ENCODE data around the gene NAT16. TPM values are rescaled to one million over a fixed set of nuclear protein-coding genes. Genes with fewer than 3 reads are reported as not detected.

The NAT16 gene
- total and polyA plus RNA-seq, 10 of the 15 experiments (the other 5 are each of a cell fraction or from before 2014, with no cell fraction given), result not detected

DNA sequence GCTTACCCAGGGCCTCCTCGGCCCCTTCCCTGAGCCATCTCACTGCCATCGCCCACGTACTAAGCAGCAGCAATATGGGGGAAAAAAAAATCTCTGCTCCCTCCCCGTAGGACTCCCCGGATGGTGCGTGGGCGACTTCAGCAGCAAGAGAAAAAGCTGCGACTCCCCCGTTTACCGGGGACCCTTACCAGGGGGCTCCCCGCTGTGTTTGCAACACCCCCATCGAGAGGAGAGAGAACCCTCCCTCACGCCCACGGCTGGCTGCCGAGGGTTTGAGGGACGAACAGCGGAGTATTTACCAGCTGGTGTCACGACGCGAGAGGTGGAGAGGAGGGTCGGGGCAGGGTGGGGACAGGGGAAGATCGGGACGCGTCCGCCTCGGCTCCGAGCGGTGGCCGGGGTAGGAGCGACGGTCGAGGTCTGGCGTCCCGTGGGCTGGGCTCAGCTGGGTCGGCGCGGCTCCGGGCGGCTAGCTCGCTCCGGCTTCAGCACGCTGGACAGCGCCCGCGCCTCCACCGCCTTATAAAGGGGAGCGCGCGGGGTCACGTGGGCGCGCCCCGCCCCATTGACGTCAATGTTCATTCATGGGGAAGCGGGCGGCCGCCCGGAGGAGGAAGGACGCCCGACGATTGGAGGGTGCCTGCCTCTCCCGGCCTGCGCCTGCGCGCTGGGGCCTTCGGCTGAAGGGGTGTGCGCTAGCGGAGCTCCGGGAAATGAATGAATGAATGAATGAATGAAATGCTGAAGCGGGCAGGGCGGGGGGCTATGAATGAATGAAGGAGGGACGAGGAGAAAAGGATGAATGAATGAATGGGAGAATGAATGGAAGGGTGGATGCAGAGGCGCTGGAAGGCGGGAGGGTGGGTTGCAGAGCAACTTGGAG lies 14.8 kb downstream of the NAT16 start, which contains the start of gene VGF (continued):
- TF ChIP-seq, protein P1, sequence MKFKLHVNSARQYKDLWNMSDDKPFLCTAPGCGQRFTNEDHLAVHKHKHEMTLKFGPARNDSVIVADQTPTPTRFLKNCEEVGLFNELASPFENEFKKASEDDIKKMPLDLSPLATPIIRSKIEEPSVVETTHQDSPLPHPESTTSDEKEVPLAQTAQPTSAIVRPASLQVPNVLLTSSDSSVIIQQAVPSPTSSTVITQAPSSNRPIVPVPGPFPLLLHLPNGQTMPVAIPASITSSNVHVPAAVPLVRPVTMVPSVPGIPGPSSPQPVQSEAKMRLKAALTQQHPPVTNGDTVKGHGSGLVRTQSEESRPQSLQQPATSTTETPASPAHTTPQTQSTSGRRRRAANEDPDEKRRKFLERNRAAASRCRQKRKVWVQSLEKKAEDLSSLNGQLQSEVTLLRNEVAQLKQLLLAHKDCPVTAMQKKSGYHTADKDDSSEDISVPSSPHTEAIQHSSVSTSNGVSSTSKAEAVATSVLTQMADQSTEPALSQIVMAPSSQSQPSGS (IDR thresholded peaks at IDR 0.05; ENCODE audit: low read length), result no peak
- TF ChIP-seq NRF1 (conservative IDR thresholded peaks at IDR 0.05; ENCODE audit: low read depth, low read length), result peak; percentile 74
- no peak for TF ChIP-seq PAX5 (IDR thresholded peaks at IDR 0.05; ENCODE audit: borderline replicate concordance, low read depth, low read length)
- no peak for TF ChIP-seq FOS (IDR thresholded peaks at IDR 0.05; ENCODE audit: borderline replicate concordance, extremely low read depth, insufficient read length)
- TF ChIP-seq RAD21 (IDR thresholded peaks at IDR 0.05; ENCODE audit: insufficient read depth, low read depth, low read length), result no peak
- no peak for TF ChIP-seq TARDBP (IDR thresholded peaks at IDR 0.05; ENCODE audit: borderline replicate concordance)
- TF ChIP-seq ETV6 (conservative IDR thresholded peaks at IDR 0.05 in 1 of 2, IDR thresholded peaks at IDR 0.05 in 1 of 2; ENCODE audit: borderline replicate concordance in 1 of 2, low read depth in 1 of 2), result no peak
- no peak for TF ChIP-seq ELK1 (IDR thresholded peaks at IDR 0.05; ENCODE audit: low read depth, low read length)
- TF ChIP-seq TBL1XR1 (IDR thresholded peaks at IDR 0.05; ENCODE audit: low read depth, low read length), result no peak
- TF ChIP-seq USF1 (IDR thresholded peaks at IDR 0.05; ENCODE audit: borderline replicate concordance, extremely low read length, insufficient read depth, low read depth, low read length), result peak; percentile 96
- TF ChIP-seq BCL11A (IDR thresholded peaks at IDR 0.05; ENCODE audit: low read depth, low read length), result no peak
- TF ChIP-seq, protein P2, sequence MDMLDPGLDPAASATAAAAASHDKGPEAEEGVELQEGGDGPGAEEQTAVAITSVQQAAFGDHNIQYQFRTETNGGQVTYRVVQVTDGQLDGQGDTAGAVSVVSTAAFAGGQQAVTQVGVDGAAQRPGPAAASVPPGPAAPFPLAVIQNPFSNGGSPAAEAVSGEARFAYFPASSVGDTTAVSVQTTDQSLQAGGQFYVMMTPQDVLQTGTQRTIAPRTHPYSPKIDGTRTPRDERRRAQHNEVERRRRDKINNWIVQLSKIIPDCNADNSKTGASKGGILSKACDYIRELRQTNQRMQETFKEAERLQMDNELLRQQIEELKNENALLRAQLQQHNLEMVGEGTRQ (IDR thresholded peaks at IDR 0.05; ENCODE audit: borderline replicate concordance, low read depth, low read length), result peak; percentile 92
- TF ChIP-seq EZH2 (IDR thresholded peaks at IDR 0.05; ENCODE audit: borderline replicate concordance, control insufficient read depth, low read depth, low read length), result no peak
- TF ChIP-seq IKZF2 (IDR thresholded peaks at IDR 0.05), result no peak
- no peak for TF ChIP-seq SMAD1 (IDR thresholded peaks at IDR 0.05; ENCODE audit: low read depth, partially characterized antibody)
- TF ChIP-seq TCF3 (IDR thresholded peaks at IDR 0.05; ENCODE audit: borderline replicate concordance, insufficient read depth, low read depth, low read length), result peak; percentile 14; the same call in 1 of the 2 replicates
- TF ChIP-seq STAT1 (conservative IDR thresholded peaks at IDR 0.05), result no peak
- no peak for TF ChIP-seq CHD2 (IDR thresholded peaks at IDR 0.05; ENCODE audit: borderline replicate concordance, low read depth, low read length)
- peak; percentile 71 to 77 for TF ChIP-seq SRF (IDR thresholded peaks at IDR 0.05; ENCODE audit: low read depth in 2 of 2, low read length in 2 of 2)

All from GM12878 (cell line).